Limb (tissue), 2 donors: ENCODE data around the gene CFAP54.
A peak's percentile ranks its signal among the peaks of the same experiment; 100 is the strongest.
"Not testable (repeated sequence)": the region's sequence is repeated elsewhere in the genome, so short reads cannot be mapped to it uniquely, and the experiment has no call there.

Experiments used
- DNase-seq, 2 donors: peaks; one replicate each; pipeline ENCODE4 v3.0.0-alpha.2; 2016; ENCODE audit errors: extremely low spot score in 2 of 2

CFAP54 gene, protein sequence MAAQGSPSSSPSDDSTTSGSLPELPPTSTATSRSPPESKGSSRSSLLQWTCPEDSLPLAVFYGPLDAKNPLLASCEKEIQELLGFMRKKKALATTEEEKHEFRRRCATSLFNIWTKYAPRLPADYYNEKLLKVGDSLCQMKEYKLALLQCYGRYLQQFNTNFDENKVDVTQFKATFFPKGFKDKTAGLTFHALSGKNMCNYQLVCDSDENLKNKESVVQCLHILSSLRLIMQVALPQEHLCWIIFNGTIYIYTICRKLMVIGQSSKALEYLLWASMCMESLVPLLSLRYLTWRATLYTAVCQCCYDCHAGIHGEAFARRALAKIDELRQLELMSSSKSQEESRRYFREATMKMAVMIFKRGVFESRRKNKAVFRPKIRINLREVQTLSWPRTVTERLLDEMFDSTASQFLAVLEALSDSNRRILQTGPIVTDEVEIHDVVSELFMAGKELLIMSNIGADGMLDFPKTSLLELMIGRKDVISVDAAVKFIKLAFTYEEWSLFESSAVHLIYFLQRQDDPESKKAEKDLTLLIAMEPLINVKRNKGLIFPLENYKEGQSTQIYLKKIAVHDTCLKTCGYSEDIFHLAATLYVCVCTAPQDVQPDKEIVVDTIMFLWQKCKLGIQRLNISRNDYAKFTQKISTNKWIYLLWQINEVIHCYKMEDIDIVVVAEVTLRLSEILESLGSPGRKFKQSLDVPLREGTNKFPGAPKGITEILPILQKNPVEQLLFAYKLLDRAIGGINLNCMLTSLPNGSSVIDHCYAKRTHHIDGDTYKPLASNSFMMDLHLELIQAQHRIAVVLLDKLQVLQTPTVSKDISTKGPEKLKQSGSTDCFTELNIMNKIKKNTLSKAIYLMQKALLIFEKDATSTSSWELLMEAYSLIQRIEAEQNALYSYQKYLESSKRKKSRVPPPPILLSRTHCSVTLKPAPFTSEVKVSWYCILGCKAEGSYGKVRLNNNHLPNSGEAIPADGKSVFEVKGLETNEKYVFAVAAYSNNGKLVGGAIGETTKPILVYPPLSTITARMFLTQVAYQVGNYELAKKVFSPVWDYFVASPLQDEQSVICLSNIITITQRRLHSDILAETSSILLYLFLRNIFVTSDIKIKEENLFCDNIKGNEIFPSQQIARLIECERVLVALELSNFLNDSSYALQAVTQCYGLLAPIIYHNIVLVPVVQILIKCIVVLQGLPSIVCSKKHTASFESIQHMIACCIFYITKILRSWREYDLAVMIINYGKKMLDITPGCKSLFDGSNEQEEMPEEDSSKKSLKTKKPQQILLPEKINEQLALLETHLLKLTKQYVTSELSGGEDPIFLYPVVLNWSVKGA (N-terminal part only)

DNA sequence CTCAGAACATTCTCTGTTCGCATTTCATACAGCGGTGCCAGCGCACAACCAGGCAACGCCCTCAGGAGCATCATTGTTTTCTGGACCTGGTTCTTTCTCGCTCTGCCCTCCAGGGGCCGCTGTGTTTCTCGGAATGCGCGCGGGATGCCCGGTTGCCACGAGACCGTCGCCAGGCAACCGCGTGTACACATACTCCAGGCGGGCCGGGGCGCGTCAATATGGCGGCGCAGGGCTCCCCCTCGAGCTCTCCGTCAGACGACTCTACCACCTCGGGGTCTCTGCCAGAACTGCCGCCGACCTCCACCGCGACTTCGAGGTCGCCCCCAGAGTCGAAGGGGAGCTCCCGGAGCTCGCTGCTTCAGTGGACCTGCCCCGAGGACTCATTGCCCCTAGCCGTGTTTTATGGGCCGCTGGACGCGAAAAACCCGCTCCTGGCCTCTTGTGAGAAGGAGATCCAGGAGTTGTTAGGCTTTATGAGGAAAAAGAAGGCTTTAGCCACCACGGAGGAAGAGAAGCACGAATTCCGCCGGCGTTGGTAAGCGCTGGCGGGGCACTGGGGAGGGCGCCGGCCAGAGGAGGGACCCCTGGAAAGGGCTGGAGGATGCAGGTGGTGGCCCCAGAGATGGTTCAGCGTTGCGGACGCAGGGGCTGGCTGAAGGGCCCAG lies at the start of gene CFAP54:
TSS of gene CFAP54 (plus strand) at position 186 of the 665 bp plus-strand sequence. CDS start at position 219, 33 bp downstream.
- DNase-seq = peak; percentile 96 to 98

DNA sequence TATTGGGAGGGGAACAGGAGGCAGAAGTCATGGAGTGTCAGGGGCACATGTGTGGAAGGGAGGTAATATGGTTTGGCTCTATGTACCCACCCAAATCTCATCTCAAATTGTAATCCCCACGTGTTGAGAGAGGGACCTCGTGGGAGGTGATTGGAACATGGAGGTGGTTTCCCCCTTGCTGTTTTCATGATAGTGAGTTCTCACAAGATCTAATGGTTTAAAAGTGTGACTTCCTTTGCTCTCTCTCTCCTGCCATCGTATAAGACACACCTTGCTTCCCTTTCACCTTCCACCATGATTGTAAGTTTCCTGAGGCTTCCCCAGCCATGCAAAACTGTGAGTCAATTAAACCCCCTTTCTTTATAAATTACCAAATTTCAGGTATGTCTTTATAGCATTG lies 47.6 kb upstream of the CFAP54 start:
- no peak for DNase-seq

DNA sequence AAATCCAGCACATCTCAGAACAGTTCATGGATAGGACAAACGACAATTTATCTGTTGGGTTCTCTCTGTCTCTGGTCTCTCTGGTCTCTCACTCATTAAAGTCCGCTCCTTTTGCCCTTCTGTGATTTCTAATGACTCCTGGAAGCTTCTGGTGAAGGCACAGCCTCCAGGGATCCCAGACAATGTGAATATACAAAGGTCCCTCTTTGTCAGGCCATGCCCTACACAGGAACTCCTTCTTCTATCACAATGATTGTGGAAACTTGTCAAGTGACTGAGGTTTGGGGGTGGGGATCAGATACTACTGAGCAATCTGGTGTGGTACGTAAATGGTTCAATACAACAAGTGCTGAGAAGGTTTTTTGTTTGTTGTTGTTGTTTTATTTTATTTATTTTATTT lies 46.5 kb upstream of the CFAP54 start:
- DNase-seq = no peak

DNA sequence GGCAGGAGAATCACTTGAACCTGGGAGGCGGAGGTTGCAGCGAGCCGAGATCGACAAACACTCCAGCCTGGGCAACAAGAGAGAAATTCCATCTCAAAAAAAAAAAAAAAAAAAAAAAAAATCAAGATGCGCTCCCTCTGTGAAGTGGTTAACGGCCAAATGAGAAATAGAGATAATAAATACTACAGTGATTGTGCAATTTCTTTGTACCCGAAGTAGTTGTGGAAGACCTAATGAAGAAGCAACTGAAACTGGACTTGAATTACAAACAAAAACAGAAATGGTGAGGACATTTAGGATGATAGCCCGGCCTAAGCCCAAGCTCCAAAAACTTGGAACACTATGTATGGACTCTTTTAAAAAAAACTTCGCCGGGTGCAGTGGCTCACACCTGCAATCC lies 45.0 kb upstream of the CFAP54 start:
- DNase-seq = no peak

DNA sequence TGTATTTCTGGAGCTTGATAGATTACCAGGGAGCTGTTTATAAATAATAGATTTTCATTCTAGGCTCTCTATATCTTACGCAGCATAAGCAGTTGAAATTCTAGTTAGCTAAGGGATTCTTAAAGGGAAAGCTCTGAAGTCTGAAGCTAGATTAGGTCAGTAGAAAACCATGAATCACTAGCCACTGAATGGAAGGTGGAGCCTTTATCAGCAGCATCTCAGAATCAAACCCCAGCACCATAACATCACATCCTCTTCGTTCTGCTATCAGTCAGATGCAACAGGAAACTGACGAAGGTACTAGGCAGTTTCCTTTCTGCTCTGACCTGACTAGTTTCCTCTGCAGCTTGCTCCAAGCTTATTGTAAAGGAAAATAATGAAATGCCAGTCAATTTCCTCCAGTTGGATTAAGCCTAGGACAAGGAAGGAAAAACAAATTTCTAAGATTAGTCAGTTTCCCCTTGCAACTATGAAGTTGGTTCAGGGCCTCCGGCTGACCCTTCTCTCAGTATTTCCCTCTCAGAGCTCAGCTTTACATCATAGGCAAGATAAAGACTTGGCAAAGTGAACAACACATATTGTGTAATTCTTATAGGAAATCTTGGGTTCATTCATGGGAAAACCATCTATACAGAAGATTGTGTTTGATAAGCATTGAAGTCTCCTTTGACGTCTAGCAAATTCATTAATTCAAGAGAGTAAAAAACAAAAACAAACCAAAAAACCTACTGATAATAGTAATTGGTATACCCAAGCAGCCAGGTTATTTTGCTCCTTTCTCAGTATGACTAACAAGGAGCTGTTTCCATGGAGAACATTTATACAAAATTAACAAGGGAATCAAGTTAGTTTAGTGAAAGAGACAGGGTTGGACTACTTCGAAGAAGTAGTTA lies 43.4 kb upstream of the CFAP54 start:
- DNase-seq = no peak

DNA sequence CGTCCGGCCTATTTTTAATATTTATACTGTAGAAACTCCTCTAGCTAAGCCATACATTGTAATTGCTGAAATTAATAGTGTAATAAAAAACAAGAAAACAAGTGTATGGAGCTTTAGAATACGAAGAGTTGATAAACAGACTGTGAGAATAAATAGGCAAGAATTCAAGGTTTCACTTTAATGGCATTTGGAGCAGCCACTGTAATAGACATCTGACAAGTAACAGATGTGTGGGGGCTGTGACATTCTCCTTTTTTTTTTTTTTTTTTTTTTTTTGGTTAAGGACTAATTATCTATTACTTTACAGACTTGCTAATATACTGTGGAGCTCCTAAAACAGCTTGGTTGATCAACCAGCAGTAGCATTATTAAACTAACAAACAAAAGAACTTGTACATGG lies 42.1 kb upstream of the CFAP54 start:
- no peak for DNase-seq

DNA sequence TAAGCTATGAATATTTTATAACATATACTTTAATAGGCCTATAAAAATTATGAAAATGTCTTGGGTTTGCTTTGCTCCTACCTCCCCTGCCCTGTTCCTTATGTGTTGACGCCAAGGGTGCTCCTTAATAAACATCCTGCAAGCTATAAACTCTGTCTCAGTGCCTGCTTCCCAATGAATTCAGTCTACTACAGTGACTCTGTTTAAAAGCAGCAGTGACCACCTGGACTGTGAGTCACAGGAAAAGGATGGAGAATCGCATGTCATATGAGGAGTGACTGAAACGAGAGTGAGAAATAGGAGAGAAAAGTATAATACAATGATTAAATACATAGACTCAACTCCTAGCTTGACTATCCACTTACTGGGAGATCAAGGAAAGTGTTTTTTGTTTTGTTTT lies 41.1 kb upstream of the CFAP54 start:
- no peak for DNase-seq

DNA sequence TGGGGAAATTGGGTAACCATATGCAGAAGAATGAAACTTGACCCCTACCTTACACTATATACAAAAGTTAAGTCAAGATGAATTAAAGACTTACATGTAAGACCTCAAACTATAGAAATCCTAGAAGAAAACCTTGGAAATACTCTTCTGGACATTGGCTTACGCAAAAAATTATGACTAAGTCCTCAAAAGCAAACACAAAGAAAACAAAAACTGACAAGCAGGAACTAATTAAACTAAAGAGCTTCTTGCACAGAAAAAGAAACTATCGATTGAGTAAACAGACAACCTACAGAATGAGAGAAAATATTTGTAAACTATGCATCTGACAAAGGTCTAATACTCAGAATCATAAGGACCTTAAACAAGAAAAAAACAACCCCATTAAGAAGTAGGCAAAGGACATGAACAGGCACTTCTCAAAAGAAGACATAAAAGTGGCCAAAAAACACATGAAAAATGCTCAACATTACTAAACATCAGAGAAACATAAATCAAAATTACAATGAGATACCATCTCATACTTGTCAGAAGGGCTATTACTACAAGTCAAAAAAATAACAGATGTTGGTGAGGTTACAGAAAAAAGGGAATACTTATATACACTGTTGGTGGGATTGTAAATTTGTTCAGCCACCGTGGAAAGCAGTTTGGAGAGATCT lies 37.0 kb upstream of the CFAP54 start:
- no peak for DNase-seq

DNA sequence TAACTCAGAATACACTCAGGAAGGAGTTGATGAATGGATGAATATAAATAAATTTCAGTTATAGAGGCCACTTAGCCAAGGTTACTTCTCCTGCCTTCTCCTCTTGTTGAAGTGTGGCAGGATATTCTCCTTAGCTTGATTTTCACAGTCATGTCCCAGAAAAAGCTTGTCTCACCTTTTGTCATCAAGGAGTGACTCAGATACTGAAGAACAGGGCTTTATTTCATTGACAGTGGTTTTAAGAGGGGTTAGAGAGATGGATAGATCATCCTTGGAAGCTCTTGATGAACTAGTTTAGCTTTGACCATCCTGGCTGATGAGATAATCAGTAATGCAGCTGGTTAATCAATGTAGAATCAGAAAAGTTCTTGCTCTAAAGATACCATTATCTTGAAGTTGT lies 35.0 kb upstream of the CFAP54 start:
- DNase-seq = no peak

DNA sequence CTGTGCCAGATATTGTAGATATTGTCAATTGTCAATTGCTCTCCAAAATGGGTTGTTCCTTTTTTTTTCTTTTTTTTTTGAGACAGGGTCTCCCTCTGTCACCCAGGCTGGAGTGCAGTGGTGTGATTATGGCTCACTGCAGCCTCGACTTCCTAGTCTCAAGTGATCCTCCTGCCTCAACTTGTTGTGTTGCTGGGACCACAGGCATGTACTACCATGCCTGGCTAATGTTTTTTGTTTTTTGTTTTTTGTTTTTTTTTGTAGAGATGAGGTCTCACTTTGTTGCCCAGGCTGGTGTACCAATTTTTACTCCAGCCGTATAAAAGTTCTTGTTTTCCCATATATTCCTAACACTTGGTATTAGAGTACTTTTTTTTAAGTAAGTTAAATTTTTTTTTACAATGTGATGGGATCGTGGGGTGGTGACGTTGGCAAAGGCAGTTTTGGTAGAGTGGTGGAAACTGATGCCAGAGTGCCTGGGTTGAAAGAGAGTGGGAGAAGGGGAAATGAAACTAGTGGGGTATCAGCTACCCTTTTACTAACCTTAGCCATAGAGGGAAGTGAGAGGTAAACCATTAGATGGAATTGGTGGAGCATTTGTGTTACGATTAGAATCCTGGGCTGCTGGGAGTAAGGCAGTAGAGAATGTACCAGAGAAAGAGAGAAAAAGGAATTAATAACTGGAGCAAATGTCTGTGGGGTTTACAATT lies 33.0 kb upstream of the CFAP54 start:
- DNase-seq = no peak

DNA sequence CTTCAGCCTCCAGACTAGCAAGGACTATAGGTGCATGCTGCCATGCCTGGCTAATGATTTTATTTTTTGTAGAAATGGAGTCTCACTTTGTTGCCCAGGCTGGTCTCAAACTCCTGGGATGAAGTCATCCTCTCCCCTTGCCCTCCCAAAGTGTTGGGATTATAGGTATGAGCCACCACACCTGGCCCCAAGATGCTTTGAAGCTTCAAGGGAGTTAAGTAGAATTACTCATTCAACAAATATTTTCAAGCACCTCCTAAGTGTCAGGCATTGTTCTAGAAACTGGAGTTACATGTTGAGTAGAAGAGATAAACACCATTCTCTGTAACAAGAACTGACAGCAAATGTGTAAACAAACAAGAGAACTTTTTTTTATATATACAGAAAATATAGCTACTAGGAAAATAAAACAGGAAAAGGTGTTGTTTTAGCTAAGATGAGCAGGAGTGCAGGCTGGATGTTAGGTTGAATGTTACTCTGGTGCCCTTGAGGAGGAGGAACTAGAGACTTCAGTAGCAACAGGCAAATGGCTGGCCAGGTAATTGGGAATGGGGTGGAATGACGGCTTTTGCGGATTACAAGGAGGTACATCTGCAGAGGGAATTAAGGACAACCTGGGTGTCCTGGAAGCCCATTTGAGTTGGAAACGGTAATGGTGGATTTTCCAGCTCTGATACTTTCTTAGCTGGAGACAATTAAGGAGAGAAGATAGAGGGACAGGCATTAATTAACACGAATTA lies 32.0 kb upstream of the CFAP54 start:
- DNase-seq = no peak

DNA sequence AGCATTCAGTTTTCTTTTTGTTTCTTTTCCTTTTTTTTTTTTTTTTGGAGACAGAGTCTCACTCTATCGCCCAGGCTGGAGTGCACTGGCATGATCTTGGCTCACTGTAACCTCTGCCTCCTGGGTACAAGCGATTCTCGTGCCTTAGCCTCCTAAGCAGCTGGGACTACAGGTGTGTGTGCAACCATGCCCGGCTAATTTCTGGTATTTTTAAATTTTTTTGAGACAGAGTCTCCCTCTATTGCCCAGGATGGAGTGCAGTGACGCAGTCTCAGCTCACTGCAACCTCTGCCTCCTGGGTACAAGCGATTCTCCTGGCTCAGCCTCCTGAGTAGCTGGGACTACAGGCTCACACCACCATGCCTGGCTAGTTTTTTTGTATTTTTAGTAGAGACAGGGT lies 30.1 kb upstream of the CFAP54 start:
- DNase-seq = not testable (repeated sequence)

DNA sequence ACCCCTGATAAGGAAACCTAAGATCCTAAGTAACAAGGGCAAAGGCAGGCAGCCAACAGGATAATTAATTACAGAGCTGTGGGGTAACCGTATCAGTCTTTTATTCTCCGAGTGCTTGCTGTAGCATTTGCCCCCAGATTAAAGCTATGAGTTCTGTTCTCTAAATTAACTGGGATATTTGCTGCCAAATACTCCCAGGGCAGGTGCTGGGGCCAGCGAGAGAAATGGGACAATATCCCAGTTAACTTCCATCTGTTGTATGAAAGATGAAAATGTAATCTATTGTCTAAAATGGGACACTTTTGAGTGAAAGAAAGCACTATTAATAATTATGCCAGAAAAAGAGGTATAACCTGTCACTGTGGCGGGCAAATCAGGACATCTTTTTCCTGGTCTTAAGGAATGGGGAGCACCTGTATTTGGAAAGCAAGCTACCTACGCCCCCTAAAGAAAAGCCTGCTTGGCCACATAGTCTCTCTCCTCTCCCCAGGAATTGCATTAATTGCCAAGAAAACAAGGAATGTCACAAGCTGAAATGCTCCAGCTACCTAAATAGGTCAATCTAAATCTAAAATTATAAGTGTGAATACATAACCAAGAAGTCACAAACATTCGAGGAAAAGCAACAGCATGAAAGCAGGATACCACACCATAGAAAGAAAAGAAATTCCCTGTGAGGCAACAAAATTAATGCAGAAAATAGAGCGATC lies 26.7 kb upstream of the CFAP54 start:
- no peak for DNase-seq

DNA sequence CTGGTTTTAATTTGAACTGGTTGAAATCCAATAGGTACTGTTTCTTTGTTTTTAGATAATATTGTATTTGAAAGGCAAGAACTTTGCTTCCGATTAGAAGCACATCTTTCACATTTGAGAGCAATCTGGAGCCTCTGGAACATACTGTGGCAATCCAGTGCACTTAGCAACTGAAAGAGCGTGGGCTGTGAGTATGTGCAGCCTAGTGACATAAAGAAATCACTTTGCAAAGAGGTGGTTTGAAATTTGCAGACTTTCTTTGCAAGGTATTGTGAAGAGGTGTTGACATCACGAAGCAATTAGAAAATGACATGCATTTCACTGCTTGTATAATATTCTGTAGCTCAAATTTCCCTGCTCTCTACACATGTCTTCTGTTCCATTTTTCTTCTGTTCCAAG lies 23.5 kb upstream of the CFAP54 start:
- no peak for DNase-seq

DNA sequence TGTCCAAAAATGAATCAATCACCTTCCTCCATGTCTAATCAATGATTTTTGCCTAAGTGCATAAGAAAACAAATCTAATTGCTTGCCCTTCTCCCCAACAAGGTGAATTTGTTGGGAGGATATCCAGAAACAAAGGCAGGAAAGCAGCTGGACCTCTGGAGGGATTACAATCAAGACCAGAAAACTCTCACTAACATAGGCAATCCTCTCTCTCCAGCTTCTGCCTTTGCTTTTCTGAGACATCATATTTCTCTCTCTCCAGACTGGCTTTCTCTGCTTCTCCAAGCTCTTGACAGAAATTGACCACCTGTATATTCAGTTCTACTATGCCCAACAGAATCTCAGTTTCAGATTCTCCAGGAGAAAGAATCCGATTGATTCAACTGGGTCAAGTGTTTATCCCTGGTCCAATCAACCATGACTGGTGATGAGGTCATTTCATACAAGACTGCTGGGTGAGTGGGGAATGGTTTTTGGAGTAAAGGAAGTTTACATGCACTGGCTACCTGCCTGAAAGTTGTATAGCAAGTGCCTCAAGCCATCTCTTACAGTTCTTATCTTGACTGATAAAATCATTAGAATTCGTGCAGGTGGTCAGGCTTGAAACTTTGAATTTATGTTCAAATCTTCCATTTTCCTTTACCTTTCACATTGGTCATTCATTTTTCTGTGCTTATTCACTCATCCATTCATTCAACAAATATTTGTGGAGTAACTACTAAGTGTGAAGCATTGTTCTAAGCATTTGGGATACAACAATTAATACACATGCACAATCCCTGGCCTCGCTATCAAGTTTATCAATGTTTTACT lies 22.2 kb upstream of the CFAP54 start:
- DNase-seq = no peak

DNA sequence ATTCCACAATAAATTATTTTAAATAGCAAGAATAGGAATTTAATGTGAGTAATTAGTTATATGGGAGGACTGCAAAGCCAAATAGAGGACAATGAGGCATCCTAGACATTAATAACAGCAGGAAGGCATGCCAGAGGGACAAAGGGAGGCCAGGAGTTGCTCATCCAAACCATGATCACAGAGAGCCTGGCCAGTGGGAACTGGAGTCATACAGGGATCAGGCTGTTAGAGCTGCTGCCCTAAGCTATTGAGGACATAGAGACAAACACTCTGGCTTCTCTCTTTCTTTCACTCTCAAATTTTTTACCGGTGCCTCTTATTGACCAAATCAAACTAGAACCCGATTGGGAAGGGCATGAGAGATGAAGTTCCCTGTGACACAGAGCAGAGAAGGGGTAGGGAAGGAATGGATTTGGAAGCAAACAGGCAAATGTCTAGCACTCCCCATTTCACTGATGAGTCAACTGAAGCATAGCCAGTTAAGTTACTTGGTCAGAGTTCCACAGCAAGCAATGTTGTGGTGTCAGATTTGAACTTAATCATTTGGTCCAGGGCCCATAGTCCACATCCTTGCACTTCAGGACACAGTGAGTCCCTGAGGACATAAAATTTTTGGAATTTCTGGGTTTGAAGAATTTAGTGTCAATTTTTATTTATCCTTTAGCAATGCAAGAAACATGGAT lies 17.9 kb upstream of the CFAP54 start:
- DNase-seq = no peak
